ENCODE data around the gene STON2. TPM values are rescaled to one million over a fixed set of nuclear protein-coding genes. Genes with fewer than 3 reads are reported as not detected.

Gene STON2
- total RNA-seq, 1 experiment from 2014 or later: 9.1 TPM

DNA sequence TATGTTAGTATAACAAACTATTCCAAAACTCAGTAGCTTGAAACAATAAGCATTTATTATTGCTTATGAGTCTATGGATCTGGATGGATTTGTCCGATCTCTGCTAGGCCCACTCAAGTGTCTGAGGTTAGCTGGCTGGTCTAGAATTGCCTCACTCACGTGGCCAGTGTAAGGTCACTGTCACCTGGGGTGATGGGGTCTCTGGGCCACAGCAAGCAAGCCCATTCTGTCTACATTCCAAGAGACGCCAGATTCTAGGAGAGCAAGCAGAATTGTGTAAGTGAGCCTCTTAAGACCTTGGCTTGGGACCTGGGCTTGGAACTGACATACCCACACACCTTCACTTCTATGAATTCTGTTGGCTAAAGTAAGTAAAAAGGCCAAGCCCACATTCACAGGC, 80.2 kb downstream of the STON2 start:
- H2AFZ ChIP-seq: no peak overlapping the region
- H3K36me3 ChIP-seq (ENCODE audit: low read depth): no peaks in the 10 kb centered on the region
- no peaks in the 10 kb centered on the region for H3K79me2 ChIP-seq (ENCODE audit: low read depth)
- no peaks in the 10 kb centered on the region for H4K20me1 ChIP-seq (ENCODE audit: insufficient read depth)
- ChIA-PET POLR2A (ENCODE audit: unreplicated experiment) (no interaction called here), CTCF (no interaction called here)
- DNase-seq: no peak
- H3K9me2 ChIP-seq (ENCODE audit: insufficient read depth): no peaks in the 10 kb centered on the region
- no peaks in the 10 kb centered on the region for H3K9me3 ChIP-seq (ENCODE audit: insufficient read depth, low read depth)
- H3K4me3 ChIP-seq: no peak overlapping the region
- H3F3A ChIP-seq (ENCODE audit: insufficient read depth, low read depth): no peaks in the 10 kb centered on the region
- H3K4me2 ChIP-seq: no peak overlapping the region
- TF ChIP-seq CTCF (conservative IDR thresholded peaks at IDR 0.05): no peak
- no peak for TF ChIP-seq EZH2 (IDR thresholded peaks at IDR 0.05; ENCODE audit: low read depth)
- BruUV-seq (replicated peaks): no TSS peak
- H3K27ac ChIP-seq: no peak overlapping the region
- no peaks in the 10 kb centered on the region for H3K27me3 ChIP-seq (ENCODE audit: insufficient read depth, low read depth)
- intact Hi-C loops (cut with micrococcal nuclease; ENCODE audit: unreplicated experiment): loop anchor here (10.0 kb wide), 1 partner anchor 115 kb away; no protein-coding TSS in a partner anchor
- H3K4me1 ChIP-seq (replicated peaks; ENCODE audit: insufficient read depth): peaks cover 8% of the 10 kb centered on the region

DNA sequence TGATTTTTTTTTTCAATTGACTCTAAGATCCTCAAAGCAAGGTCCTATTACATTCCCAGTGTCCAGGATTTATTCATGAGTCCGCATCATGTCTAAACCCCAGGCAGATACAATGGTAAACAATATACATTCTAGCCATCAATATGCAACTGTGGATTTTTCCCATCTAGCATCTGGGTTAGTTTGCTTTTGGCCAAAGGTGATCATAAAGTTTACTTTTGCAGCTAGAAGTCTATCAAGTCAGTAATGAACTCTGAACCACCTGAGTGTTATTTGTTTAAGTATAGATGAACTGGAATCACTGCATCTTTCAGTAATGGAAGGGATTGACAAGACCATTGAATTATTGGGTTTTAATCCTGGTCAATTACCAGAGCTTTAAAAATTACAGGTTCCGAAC, 80.8 kb downstream of the STON2 start:
- no peak for TF ChIP-seq CTCF (conservative IDR thresholded peaks at IDR 0.05)
- TF ChIP-seq EZH2 (IDR thresholded peaks at IDR 0.05; ENCODE audit: low read depth): no peak
- Histone ChIP-seq H3K4me3 (no peak overlapping the region), H3K27ac (no peak overlapping the region), H3K4me2 (no peak overlapping the region), H3K36me3 (ENCODE audit: low read depth) (no peaks in the 10 kb centered on the region), H3F3A (ENCODE audit: insufficient read depth, low read depth) (no peaks in the 10 kb centered on the region), H3K9me3 (ENCODE audit: insufficient read depth, low read depth) (no peaks in the 10 kb centered on the region), H2AFZ (no peak overlapping the region), H3K79me2 (ENCODE audit: low read depth) (no peaks in the 10 kb centered on the region), H3K9me2 (ENCODE audit: insufficient read depth) (no peaks in the 10 kb centered on the region), H3K27me3 (ENCODE audit: insufficient read depth, low read depth) (no peaks in the 10 kb centered on the region), H3K4me1 (replicated peaks; ENCODE audit: insufficient read depth) (peaks cover 2% of the 10 kb centered on the region), H4K20me1 (ENCODE audit: insufficient read depth) (no peaks in the 10 kb centered on the region)
- intact Hi-C loops (cut with micrococcal nuclease; ENCODE audit: unreplicated experiment): no loop called here
- no peak for DNase-seq
- no TSS peak for BruUV-seq (replicated peaks)
- ChIA-PET POLR2A (ENCODE audit: unreplicated experiment) (no interaction called here), CTCF (no interaction called here)

GRCh38 chr14:81315341-81315740, 84.8 kb downstream of the STON2 start:
- ChIA-PET POLR2A (ENCODE audit: unreplicated experiment) (no interaction called here), CTCF (no interaction called here)
- Histone ChIP-seq H4K20me1 (ENCODE audit: insufficient read depth) (no peaks in the 10 kb centered on the region), H3K4me1 (replicated peaks; ENCODE audit: insufficient read depth) (no peaks in the 10 kb centered on the region), H3K36me3 (ENCODE audit: low read depth) (no peaks in the 10 kb centered on the region), H3K4me2 (no peak overlapping the region), H3K9me3 (ENCODE audit: insufficient read depth, low read depth) (no peaks in the 10 kb centered on the region), H3K4me3 (no peak overlapping the region), H3F3A (ENCODE audit: insufficient read depth, low read depth) (no peaks in the 10 kb centered on the region), H3K27me3 (ENCODE audit: insufficient read depth, low read depth) (no peaks in the 10 kb centered on the region), H3K9me2 (ENCODE audit: insufficient read depth) (no peaks in the 10 kb centered on the region), H3K79me2 (ENCODE audit: low read depth) (no peaks in the 10 kb centered on the region), H2AFZ (no peak overlapping the region), H3K27ac (no peak overlapping the region)
- intact Hi-C loops (cut with micrococcal nuclease; ENCODE audit: unreplicated experiment): no loop called here
- TF ChIP-seq CTCF (conservative IDR thresholded peaks at IDR 0.05) (no peak), EZH2 (IDR thresholded peaks at IDR 0.05; ENCODE audit: low read depth) (no peak)
- no peak for DNase-seq
- no TSS peak for BruUV-seq (replicated peaks)
